Thyroid gland (tissue), 4 donors: ENCODE results near the gene SLC5A12.

Experiments
- CTCF ChIP-seq, 6 experiments: fragments of 200-600 bp in 3 of 6; fragments of 450-650 bp in 3 of 6; sonication (generic) in 3 of 6; IDR thresholded peaks; one replicate each; pipeline ENCODE4 v1.5.1; 2016 to 2019; ENCODE audit warnings: antibody characterized with exemption in 6 of 6, mild to moderate bottlenecking in 2 of 6, inconsistent platforms in 1 of 6, moderate library complexity in 1 of 6
- POLR2A ChIP-seq, 2 donors: fragments of 450-650 bp; IDR thresholded peaks; one replicate each; pipeline ENCODE4 v1.6.1; 2017; ENCODE audit warnings: antibody characterized with exemption in 2 of 2, mild to moderate bottlenecking in 2 of 2, moderate library complexity in 1 of 2

- no peak for TF ChIP-seq CTCF (IDR thresholded peaks at IDR 0.05)
- TF ChIP-seq POLR2A (IDR thresholded peaks at IDR 0.05) = no peak
Measured at GRCh38 chr11:26742966-26743365, 21.1 kb upstream of the SLC5A12 start.
